Liver (tissue), 3 donors: Measurements from ENCODE around the gene ZNF827.

ENCODE experiments used
- EGR1 ChIP-seq, 2 donors: IDR thresholded peaks; 2 replicates each; pipeline ENCODE4 v1.6.1; 2016 to 2018; ENCODE audit warnings: antibody characterized with exemption in 2 of 2, low read depth in 2 of 2
- FOXA1 ChIP-seq: IDR thresholded peaks from 2 replicates; pipeline ENCODE4 v1.6.1; 2016; ENCODE audit warnings: antibody characterized with exemption
- GABPA ChIP-seq, 2 donors: IDR thresholded peaks in 1 of 2; conservative IDR thresholded peaks in 1 of 2; 2 replicates each; pipeline ENCODE4 v1.6.1; 2016; ENCODE audit warnings: antibody characterized with exemption in 2 of 2, mild to moderate bottlenecking in 1 of 2, moderate library complexity in 1 of 2
- JUND ChIP-seq, 2 donors: IDR thresholded peaks; 2 replicates each; pipeline ENCODE4 v1.6.1; 2016; ENCODE audit warnings: antibody characterized with exemption in 2 of 2
- RAD21 ChIP-seq, 2 donors: IDR thresholded peaks; 2 replicates each; pipeline ENCODE4 v1.6.1; 2016; ENCODE audit warnings: antibody characterized with exemption in 2 of 2, mild to moderate bottlenecking in 2 of 2
- SP1 ChIP-seq: IDR thresholded peaks from 2 replicates; pipeline ENCODE4 v1.6.1; 2018; ENCODE audit warnings: antibody characterized with exemption, mild to moderate bottlenecking
- TAF1 ChIP-seq: conservative IDR thresholded peaks from 2 replicates; pipeline ENCODE4 v1.6.1; 2016; ENCODE audit warnings: antibody characterized with exemption, mild to moderate bottlenecking
- YY1 ChIP-seq: IDR thresholded peaks from 2 replicates; pipeline ENCODE4 v1.6.1; 2016; ENCODE audit warnings: antibody characterized with exemption, mild to moderate bottlenecking
- TF ChIP-seq, protein P1 (sequence below): IDR thresholded peaks from 2 replicates; pipeline ENCODE4 v1.6.1; 2016; ENCODE audit warnings: antibody characterized with exemption, mild to moderate bottlenecking
- TF ChIP-seq, protein P2 (sequence below): fragments of 150-350 bp; IDR thresholded peaks from 2 replicates; pipeline ENCODE4 v1.5.1; 2017; ENCODE audit warnings: improper control_type of control experiment, low read depth, low read length; ENCODE audit not compliant: missing input control
- TF ChIP-seq, protein P3 (sequence below): IDR thresholded peaks from 2 replicates; pipeline ENCODE4 v1.6.1; 2016; ENCODE audit warnings: antibody characterized with exemption
- TF ChIP-seq, protein P4 (sequence below): IDR thresholded peaks from 2 replicates; pipeline ENCODE4 v1.6.1; 2016; ENCODE audit warnings: antibody characterized with exemption
- TF ChIP-seq, protein P5 (sequence below): IDR thresholded peaks from 2 replicates; pipeline ENCODE4 v1.6.1; 2016; ENCODE audit warnings: antibody characterized with exemption
- donor health status: healthy.
- donor health status: healthy.

DNA sequence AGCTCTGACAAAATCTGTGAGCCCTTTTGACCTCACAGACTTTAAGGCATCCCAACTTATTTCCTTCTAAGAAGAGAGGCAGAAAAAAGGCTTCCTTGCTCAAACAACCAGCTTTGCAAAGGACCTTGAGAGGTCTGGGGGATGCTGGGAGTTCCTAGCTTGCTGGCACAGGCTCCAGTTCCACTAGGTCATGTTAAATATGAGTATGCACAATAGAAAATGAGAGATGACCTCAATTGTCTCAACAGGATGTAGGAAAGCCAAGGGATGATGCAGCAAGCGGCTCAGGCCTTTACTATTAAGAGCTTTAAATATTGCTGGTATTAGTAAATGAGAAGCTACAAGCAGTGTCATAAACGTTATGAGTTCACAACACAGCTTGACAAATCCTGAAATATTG, 13.3 kb upstream of the ZNF827 start:
- TF ChIP-seq, protein P1, sequence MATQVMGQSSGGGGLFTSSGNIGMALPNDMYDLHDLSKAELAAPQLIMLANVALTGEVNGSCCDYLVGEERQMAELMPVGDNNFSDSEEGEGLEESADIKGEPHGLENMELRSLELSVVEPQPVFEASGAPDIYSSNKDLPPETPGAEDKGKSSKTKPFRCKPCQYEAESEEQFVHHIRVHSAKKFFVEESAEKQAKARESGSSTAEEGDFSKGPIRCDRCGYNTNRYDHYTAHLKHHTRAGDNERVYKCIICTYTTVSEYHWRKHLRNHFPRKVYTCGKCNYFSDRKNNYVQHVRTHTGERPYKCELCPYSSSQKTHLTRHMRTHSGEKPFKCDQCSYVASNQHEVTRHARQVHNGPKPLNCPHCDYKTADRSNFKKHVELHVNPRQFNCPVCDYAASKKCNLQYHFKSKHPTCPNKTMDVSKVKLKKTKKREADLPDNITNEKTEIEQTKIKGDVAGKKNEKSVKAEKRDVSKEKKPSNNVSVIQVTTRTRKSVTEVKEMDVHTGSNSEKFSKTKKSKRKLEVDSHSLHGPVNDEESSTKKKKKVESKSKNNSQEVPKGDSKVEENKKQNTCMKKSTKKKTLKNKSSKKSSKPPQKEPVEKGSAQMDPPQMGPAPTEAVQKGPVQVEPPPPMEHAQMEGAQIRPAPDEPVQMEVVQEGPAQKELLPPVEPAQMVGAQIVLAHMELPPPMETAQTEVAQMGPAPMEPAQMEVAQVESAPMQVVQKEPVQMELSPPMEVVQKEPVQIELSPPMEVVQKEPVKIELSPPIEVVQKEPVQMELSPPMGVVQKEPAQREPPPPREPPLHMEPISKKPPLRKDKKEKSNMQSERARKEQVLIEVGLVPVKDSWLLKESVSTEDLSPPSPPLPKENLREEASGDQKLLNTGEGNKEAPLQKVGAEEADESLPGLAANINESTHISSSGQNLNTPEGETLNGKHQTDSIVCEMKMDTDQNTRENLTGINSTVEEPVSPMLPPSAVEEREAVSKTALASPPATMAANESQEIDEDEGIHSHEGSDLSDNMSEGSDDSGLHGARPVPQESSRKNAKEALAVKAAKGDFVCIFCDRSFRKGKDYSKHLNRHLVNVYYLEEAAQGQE, result no peak
- TF ChIP-seq, protein P2, sequence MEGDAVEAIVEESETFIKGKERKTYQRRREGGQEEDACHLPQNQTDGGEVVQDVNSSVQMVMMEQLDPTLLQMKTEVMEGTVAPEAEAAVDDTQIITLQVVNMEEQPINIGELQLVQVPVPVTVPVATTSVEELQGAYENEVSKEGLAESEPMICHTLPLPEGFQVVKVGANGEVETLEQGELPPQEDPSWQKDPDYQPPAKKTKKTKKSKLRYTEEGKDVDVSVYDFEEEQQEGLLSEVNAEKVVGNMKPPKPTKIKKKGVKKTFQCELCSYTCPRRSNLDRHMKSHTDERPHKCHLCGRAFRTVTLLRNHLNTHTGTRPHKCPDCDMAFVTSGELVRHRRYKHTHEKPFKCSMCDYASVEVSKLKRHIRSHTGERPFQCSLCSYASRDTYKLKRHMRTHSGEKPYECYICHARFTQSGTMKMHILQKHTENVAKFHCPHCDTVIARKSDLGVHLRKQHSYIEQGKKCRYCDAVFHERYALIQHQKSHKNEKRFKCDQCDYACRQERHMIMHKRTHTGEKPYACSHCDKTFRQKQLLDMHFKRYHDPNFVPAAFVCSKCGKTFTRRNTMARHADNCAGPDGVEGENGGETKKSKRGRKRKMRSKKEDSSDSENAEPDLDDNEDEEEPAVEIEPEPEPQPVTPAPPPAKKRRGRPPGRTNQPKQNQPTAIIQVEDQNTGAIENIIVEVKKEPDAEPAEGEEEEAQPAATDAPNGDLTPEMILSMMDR, result no peak
- TF ChIP-seq SP1 (no peak), GABPA (IDR thresholded peaks at IDR 0.05 in 1 of 2, conservative IDR thresholded peaks at IDR 0.05 in 1 of 2) (no peak), YY1 (no peak), TAF1 (no peak), EGR1 (IDR thresholded peaks at IDR 0.05; ENCODE audit: low read depth in 2 of 2) (no peak), RAD21 (IDR thresholded peaks at IDR 0.05) (no peak), JUND (IDR thresholded peaks at IDR 0.05) (no peak), FOXA1 (no peak)
- TF ChIP-seq, protein P3, sequence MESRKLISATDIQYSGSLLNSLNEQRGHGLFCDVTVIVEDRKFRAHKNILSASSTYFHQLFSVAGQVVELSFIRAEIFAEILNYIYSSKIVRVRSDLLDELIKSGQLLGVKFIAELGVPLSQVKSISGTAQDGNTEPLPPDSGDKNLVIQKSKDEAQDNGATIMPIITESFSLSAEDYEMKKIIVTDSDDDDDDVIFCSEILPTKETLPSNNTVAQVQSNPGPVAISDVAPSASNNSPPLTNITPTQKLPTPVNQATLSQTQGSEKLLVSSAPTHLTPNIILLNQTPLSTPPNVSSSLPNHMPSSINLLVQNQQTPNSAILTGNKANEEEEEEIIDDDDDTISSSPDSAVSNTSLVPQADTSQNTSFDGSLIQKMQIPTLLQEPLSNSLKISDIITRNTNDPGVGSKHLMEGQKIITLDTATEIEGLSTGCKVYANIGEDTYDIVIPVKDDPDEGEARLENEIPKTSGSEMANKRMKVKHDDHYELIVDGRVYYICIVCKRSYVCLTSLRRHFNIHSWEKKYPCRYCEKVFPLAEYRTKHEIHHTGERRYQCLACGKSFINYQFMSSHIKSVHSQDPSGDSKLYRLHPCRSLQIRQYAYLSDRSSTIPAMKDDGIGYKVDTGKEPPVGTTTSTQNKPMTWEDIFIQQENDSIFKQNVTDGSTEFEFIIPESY, result no peak
- TF ChIP-seq, protein P4, sequence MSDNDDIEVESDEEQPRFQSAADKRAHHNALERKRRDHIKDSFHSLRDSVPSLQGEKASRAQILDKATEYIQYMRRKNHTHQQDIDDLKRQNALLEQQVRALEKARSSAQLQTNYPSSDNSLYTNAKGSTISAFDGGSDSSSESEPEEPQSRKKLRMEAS, result no peak
- TF ChIP-seq, protein P5, sequence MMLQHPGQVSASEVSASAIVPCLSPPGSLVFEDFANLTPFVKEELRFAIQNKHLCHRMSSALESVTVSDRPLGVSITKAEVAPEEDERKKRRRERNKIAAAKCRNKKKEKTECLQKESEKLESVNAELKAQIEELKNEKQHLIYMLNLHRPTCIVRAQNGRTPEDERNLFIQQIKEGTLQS, result no peak
